ENCODE measurements around the gene ST3GAL3.

- TF ChIP-seq ZNF384 (IDR thresholded peaks at IDR 0.05) (no peak), SP1 (IDR thresholded peaks at IDR 0.05) (no peak), FOXA1 (IDR thresholded peaks at IDR 0.05) (no peak), TARDBP (IDR thresholded peaks at IDR 0.05) (no peak), CTBP1 (IDR thresholded peaks at IDR 0.05; ENCODE audit: borderline replicate concordance) (no peak), PKNOX1 (IDR thresholded peaks at IDR 0.05) (no peak), SUZ12 (IDR thresholded peaks at IDR 0.05) (no peak), LEF1 (IDR thresholded peaks at IDR 0.05; ENCODE audit: borderline replicate concordance) (no peak), ELF4 (IDR thresholded peaks at IDR 0.05) (no peak), BHLHE40 (IDR thresholded peaks at IDR 0.05; ENCODE audit: borderline replicate concordance) (no peak), NFRKB (IDR thresholded peaks at IDR 0.05) (no peak)
These were observed 176.0 kb downstream of the ST3GAL3 start for GRCh38 chr1:43883321-43883720.
